ENCODE results near the gene GALNT17.

The GALNT17 gene

GRCh38 chr7:71472962-71473361 is 341.0 kb downstream of the GALNT17 start:
- H3K4me1 ChIP-seq (ENCODE audit: insufficient read depth, low read length), result no peaks in the 10 kb centered on the region
- H3K4me3 ChIP-seq (ENCODE audit: low read depth in 1 of 2, low read length in 2 of 2), result no peak overlapping the region
- no peak overlapping the region for H3K27ac ChIP-seq (ENCODE audit: low read depth, low read length)
- no peaks in the 10 kb centered on the region for H3K36me3 ChIP-seq (ENCODE audit: insufficient read depth, low read length)
- no peaks in the 10 kb centered on the region for H3K9me3 ChIP-seq (ENCODE audit: low read length)
- no peak overlapping the region for H3K9ac ChIP-seq (ENCODE audit: low read length)
- H3K27me3 ChIP-seq (ENCODE audit: control insufficient read depth in 1 of 2, insufficient read depth in 2 of 2, low read length in 2 of 2), result no peaks in the 10 kb centered on the region

- H3K27ac ChIP-seq (ENCODE audit: low read depth, low read length), result no peak overlapping the region
- no peaks in the 10 kb centered on the region for H3K4me1 ChIP-seq (ENCODE audit: insufficient read depth, low read length)
- no peaks in the 10 kb centered on the region for H3K27me3 ChIP-seq (ENCODE audit: control insufficient read depth in 1 of 2, insufficient read depth in 2 of 2, low read length in 2 of 2)
- no peaks in the 10 kb centered on the region for H3K36me3 ChIP-seq (ENCODE audit: insufficient read depth, low read length)
- no peak overlapping the region for H3K9ac ChIP-seq (ENCODE audit: low read length)
- H3K9me3 ChIP-seq (ENCODE audit: low read length), result no peaks in the 10 kb centered on the region
- no peak overlapping the region for H3K4me3 ChIP-seq (ENCODE audit: low read depth in 1 of 2, low read length in 2 of 2)
Observed at GRCh38 chr7:71473366-71473967, 341.5 kb downstream of the GALNT17 start.

GRCh38 chr7:71477441-71477840 is 345.5 kb downstream of the GALNT17 start:
- H3K27ac ChIP-seq (ENCODE audit: low read depth, low read length), result no peak overlapping the region
- H3K4me3 ChIP-seq (ENCODE audit: low read depth in 1 of 2, low read length in 2 of 2), result no peak overlapping the region
- no peaks in the 10 kb centered on the region for H3K36me3 ChIP-seq (ENCODE audit: insufficient read depth, low read length)
- H3K9ac ChIP-seq (ENCODE audit: low read length), result no peak overlapping the region
- no peaks in the 10 kb centered on the region for H3K9me3 ChIP-seq (ENCODE audit: low read length)
- H3K27me3 ChIP-seq (ENCODE audit: control insufficient read depth in 1 of 2, insufficient read depth in 2 of 2, low read length in 2 of 2), result no peaks in the 10 kb centered on the region
- H3K4me1 ChIP-seq (ENCODE audit: insufficient read depth, low read length), result no peaks in the 10 kb centered on the region

- H3K36me3 ChIP-seq (ENCODE audit: insufficient read depth, low read length), result no peaks in the 10 kb centered on the region
- H3K9me3 ChIP-seq (ENCODE audit: low read length), result no peaks in the 10 kb centered on the region
- no peaks in the 10 kb centered on the region for H3K27me3 ChIP-seq (ENCODE audit: control insufficient read depth in 1 of 2, insufficient read depth in 2 of 2, low read length in 2 of 2)
- H3K27ac ChIP-seq (ENCODE audit: low read depth, low read length), result no peak overlapping the region
- H3K9ac ChIP-seq (ENCODE audit: low read length), result no peak overlapping the region
- no peak overlapping the region for H3K4me3 ChIP-seq (ENCODE audit: low read depth in 1 of 2, low read length in 2 of 2)
- H3K4me1 ChIP-seq (ENCODE audit: insufficient read depth, low read length), result no peaks in the 10 kb centered on the region
Observed at GRCh38 chr7:71479231-71479630, 347.3 kb downstream of the GALNT17 start.

- H3K4me3 ChIP-seq (ENCODE audit: low read depth in 1 of 2, low read length in 2 of 2), result no peak overlapping the region
- H3K36me3 ChIP-seq (ENCODE audit: insufficient read depth, low read length), result no peaks in the 10 kb centered on the region
Observed at GRCh38 chr7:71480791-71481190, 348.8 kb downstream of the GALNT17 start.

GRCh38 chr7:71482284-71482683 is 350.3 kb downstream of the GALNT17 start:
- Histone ChIP-seq H3K36me3 (ENCODE audit: insufficient read depth, low read length) (no peaks in the 10 kb centered on the region), H3K9ac (ENCODE audit: low read length) (no peak overlapping the region), H3K4me1 (ENCODE audit: insufficient read depth, low read length) (no peaks in the 10 kb centered on the region), H3K27ac (ENCODE audit: low read depth, low read length) (no peak overlapping the region), H3K4me3 (ENCODE audit: low read depth in 1 of 2, low read length in 2 of 2) (no peak overlapping the region), H3K9me3 (ENCODE audit: low read length) (no peaks in the 10 kb centered on the region), H3K27me3 (ENCODE audit: control insufficient read depth in 1 of 2, insufficient read depth in 2 of 2, low read length in 2 of 2) (no peaks in the 10 kb centered on the region)

More at GRCh38 chr7:71480791-71481190, 348.8 kb downstream of the GALNT17 start:
- Histone ChIP-seq H3K9me3 (ENCODE audit: low read length) (no peaks in the 10 kb centered on the region), H3K27me3 (ENCODE audit: control insufficient read depth in 1 of 2, insufficient read depth in 2 of 2, low read length in 2 of 2) (no peaks in the 10 kb centered on the region), H3K27ac (ENCODE audit: low read depth, low read length) (no peak overlapping the region), H3K4me1 (ENCODE audit: insufficient read depth, low read length) (no peaks in the 10 kb centered on the region), H3K9ac (ENCODE audit: low read length) (no peak overlapping the region)

- Histone ChIP-seq H3K4me3 (ENCODE audit: low read depth in 1 of 2, low read length in 2 of 2) (no peak overlapping the region), H3K27ac (ENCODE audit: low read depth, low read length) (no peak overlapping the region), H3K9ac (ENCODE audit: low read length) (no peak overlapping the region), H3K27me3 (ENCODE audit: control insufficient read depth in 1 of 2, insufficient read depth in 2 of 2, low read length in 2 of 2) (no peaks in the 10 kb centered on the region), H3K36me3 (ENCODE audit: insufficient read depth, low read length) (no peaks in the 10 kb centered on the region), H3K4me1 (ENCODE audit: insufficient read depth, low read length) (no peaks in the 10 kb centered on the region), H3K9me3 (ENCODE audit: low read length) (no peaks in the 10 kb centered on the region)
Observed at GRCh38 chr7:71484380-71484779, 352.4 kb downstream of the GALNT17 start.

- H3K36me3 ChIP-seq (ENCODE audit: insufficient read depth, low read length), result no peaks in the 10 kb centered on the region
- H3K9ac ChIP-seq (ENCODE audit: low read length), result no peak overlapping the region
- no peaks in the 10 kb centered on the region for H3K4me1 ChIP-seq (ENCODE audit: insufficient read depth, low read length)
- no peak overlapping the region for H3K4me3 ChIP-seq (ENCODE audit: low read depth in 1 of 2, low read length in 2 of 2)
- no peaks in the 10 kb centered on the region for H3K27me3 ChIP-seq (ENCODE audit: control insufficient read depth in 1 of 2, insufficient read depth in 2 of 2, low read length in 2 of 2)
- no peak overlapping the region for H3K27ac ChIP-seq (ENCODE audit: low read depth, low read length)
- H3K9me3 ChIP-seq (ENCODE audit: low read length), result no peaks in the 10 kb centered on the region
Observed at GRCh38 chr7:71485586-71485985, 353.6 kb downstream of the GALNT17 start.

- Histone ChIP-seq H3K27ac (ENCODE audit: low read depth, low read length) (no peak overlapping the region), H3K9me3 (ENCODE audit: low read length) (no peaks in the 10 kb centered on the region), H3K27me3 (ENCODE audit: control insufficient read depth in 1 of 2, insufficient read depth in 2 of 2, low read length in 2 of 2) (no peaks in the 10 kb centered on the region), H3K36me3 (ENCODE audit: insufficient read depth, low read length) (no peaks in the 10 kb centered on the region), H3K9ac (ENCODE audit: low read length) (no peak overlapping the region), H3K4me1 (ENCODE audit: insufficient read depth, low read length) (no peaks in the 10 kb centered on the region), H3K4me3 (ENCODE audit: low read depth in 1 of 2, low read length in 2 of 2) (no peak overlapping the region)
Observed at GRCh38 chr7:71486414-71486813, 354.5 kb downstream of the GALNT17 start.

- Histone ChIP-seq H3K27ac (ENCODE audit: low read depth, low read length) (no peak overlapping the region), H3K27me3 (ENCODE audit: control insufficient read depth in 1 of 2, insufficient read depth in 2 of 2, low read length in 2 of 2) (no peaks in the 10 kb centered on the region), H3K4me1 (ENCODE audit: insufficient read depth, low read length) (no peaks in the 10 kb centered on the region), H3K9ac (ENCODE audit: low read length) (no peak overlapping the region), H3K36me3 (ENCODE audit: insufficient read depth, low read length) (no peaks in the 10 kb centered on the region), H3K9me3 (ENCODE audit: low read length) (no peaks in the 10 kb centered on the region), H3K4me3 (ENCODE audit: low read depth in 1 of 2, low read length in 2 of 2) (no peak overlapping the region)
Observed at GRCh38 chr7:71486856-71487628, 355.1 kb downstream of the GALNT17 start.

- no peak overlapping the region for H3K9ac ChIP-seq (ENCODE audit: low read length)
- no peaks in the 10 kb centered on the region for H3K9me3 ChIP-seq (ENCODE audit: low read length)
- no peak overlapping the region for H3K4me3 ChIP-seq (ENCODE audit: low read depth in 1 of 2, low read length in 2 of 2)
- no peaks in the 10 kb centered on the region for H3K36me3 ChIP-seq (ENCODE audit: insufficient read depth, low read length)
- H3K27ac ChIP-seq (ENCODE audit: low read depth, low read length), result no peak overlapping the region
- H3K4me1 ChIP-seq (ENCODE audit: insufficient read depth, low read length), result no peaks in the 10 kb centered on the region
- H3K27me3 ChIP-seq (ENCODE audit: control insufficient read depth in 1 of 2, insufficient read depth in 2 of 2, low read length in 2 of 2), result no peaks in the 10 kb centered on the region
Observed at GRCh38 chr7:71488308-71488707, 356.4 kb downstream of the GALNT17 start.

GRCh38 chr7:71491336-71491735 is 359.4 kb downstream of the GALNT17 start:
- no peak overlapping the region for H3K9ac ChIP-seq (ENCODE audit: low read length)
- no peaks in the 10 kb centered on the region for H3K36me3 ChIP-seq (ENCODE audit: insufficient read depth, low read length)
- no peaks in the 10 kb centered on the region for H3K27me3 ChIP-seq (ENCODE audit: control insufficient read depth in 1 of 2, insufficient read depth in 2 of 2, low read length in 2 of 2)
- H3K9me3 ChIP-seq (ENCODE audit: low read length), result no peaks in the 10 kb centered on the region
- H3K4me1 ChIP-seq (ENCODE audit: insufficient read depth, low read length), result no peaks in the 10 kb centered on the region
- H3K4me3 ChIP-seq (ENCODE audit: low read depth in 1 of 2, low read length in 2 of 2), result no peak overlapping the region
- peak overlapping the region; percentile 32 for H3K27ac ChIP-seq (ENCODE audit: low read depth, low read length)

All from muscle layer of colon (tissue), 2 donors.